ENCODE results near the gene KDM4C. TPM values are rescaled to one million over a fixed set of nuclear protein-coding genes. Genes with fewer than 3 reads are reported as not detected.

KDM4C gene
- total and polyA plus RNA-seq, 2 of the 13 experiments (the other 11 are each of a cell fraction or from before 2014, with no cell fraction given) = 19.4 to 23.6 TPM

DNA sequence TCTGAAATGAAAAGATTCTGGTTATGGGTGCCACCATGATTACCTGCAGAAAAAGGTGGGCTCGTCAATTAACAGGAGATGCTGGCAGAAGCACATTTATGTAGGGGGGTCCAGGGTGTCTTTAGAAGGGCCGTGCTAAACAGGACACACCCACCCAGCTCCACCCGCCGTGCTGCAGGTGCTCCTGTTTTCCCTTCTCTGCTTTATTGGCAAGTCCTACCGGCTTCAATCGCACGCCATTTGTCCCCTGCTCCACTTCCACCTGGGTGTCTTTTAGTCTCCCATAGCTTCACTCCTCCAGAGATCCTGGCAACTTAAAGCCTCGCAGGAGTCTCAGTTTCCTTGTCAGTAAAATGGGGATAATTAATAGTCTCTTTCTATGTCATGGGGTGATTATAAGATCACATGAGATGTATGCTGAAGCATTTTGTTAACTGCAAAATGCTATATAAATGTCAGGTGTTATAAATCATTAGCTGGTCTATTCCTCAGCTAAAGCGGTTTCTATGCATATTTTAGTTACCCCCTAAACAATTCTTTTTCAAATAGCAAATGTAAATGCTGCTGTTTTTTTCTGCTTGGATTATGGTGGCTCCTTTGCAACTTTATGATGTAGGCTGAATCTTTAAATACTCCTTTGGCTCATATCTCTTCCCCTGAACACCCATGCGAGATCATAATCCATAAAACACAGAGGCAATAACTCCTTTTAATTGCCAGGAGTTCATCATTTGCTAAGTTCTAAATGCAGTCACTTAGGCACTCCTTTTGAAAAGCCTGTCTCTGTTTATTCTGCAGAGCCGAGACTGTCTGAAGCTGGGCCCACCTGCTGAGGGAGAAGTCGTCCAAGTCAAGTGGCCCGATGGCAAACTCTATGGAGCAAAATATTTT, 406.9 kb downstream of the KDM4C start (continued):
- TF ChIP-seq, protein P1, sequence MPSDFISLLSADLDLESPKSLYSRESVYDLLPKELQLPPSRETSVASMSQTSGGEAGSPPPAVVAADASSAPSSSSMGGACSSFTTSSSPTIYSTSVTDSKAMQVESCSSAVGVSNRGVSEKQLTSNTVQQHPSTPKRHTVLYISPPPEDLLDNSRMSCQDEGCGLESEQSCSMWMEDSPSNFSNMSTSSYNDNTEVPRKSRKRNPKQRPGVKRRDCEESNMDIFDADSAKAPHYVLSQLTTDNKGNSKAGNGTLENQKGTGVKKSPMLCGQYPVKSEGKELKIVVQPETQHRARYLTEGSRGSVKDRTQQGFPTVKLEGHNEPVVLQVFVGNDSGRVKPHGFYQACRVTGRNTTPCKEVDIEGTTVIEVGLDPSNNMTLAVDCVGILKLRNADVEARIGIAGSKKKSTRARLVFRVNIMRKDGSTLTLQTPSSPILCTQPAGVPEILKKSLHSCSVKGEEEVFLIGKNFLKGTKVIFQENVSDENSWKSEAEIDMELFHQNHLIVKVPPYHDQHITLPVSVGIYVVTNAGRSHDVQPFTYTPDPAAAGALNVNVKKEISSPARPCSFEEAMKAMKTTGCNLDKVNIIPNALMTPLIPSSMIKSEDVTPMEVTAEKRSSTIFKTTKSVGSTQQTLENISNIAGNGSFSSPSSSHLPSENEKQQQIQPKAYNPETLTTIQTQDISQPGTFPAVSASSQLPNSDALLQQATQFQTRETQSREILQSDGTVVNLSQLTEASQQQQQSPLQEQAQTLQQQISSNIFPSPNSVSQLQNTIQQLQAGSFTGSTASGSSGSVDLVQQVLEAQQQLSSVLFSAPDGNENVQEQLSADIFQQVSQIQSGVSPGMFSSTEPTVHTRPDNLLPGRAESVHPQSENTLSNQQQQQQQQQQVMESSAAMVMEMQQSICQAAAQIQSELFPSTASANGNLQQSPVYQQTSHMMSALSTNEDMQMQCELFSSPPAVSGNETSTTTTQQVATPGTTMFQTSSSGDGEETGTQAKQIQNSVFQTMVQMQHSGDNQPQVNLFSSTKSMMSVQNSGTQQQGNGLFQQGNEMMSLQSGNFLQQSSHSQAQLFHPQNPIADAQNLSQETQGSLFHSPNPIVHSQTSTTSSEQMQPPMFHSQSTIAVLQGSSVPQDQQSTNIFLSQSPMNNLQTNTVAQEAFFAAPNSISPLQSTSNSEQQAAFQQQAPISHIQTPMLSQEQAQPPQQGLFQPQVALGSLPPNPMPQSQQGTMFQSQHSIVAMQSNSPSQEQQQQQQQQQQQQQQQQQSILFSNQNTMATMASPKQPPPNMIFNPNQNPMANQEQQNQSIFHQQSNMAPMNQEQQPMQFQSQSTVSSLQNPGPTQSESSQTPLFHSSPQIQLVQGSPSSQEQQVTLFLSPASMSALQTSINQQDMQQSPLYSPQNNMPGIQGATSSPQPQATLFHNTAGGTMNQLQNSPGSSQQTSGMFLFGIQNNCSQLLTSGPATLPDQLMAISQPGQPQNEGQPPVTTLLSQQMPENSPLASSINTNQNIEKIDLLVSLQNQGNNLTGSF (CRISPR knock-in tag; IDR thresholded peaks at IDR 0.05) = no peak
- no peak for TF ChIP-seq ZNF383 (CRISPR knock-in tag; IDR thresholded peaks at IDR 0.05; ENCODE audit: borderline replicate concordance)
- TF ChIP-seq, protein P2, sequence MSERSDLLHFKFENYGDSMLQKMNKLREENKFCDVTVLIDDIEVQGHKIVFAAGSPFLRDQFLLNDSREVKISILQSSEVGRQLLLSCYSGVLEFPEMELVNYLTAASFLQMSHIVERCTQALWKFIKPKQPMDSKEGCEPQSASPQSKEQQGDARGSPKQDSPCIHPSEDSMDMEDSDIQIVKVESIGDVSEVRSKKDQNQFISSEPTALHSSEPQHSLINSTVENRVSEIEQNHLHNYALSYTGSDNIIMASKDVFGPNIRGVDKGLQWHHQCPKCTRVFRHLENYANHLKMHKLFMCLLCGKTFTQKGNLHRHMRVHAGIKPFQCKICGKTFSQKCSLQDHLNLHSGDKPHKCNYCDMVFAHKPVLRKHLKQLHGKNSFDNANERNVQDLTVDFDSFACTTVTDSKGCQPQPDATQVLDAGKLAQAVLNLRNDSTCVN (CRISPR knock-in tag; IDR thresholded peaks at IDR 0.05; ENCODE audit: borderline replicate concordance) = no peak
